OCI-LY7 (cell line): ENCODE data around the gene GFI1B. TPM values are rescaled to one million over a fixed set of nuclear protein-coding genes. Genes with fewer than 3 reads are reported as not detected.

Experiments
- BruUV-seq: library from RNA; stranded (reverse); fragments of 400-500 nt; replicated peaks from 2 replicates; lab custom pipeline; 2021; lab: Mats Ljungman, UMichigan
- CTCF ChIA-PET: fragments of 300-600 bp; sonication (Branson Sonifier 250); formaldehyde crosslinking; loops from one replicate; lab custom pipeline; 2022; ENCODE audit warnings: antibody characterized with exemption; ENCODE audit not compliant: unreplicated experiment; lab: Charles Lee
- POLR2A ChIA-PET: fragments of 300-600 bp; sonication (Branson Sonifier 250); formaldehyde crosslinking; loops from one replicate; lab custom pipeline; 2022; ENCODE audit warnings: antibody characterized with exemption; lab: Charles Lee
- DNase-seq: peaks from one replicate; pipeline ENCODE4 v3.0.0-alpha.2; 2015; ENCODE audit warnings: low spot score
- H2AFZ ChIP-seq: fragments of 200-600 bp; sonication (generic), shearing (Covaris generic); 2 replicates; pipeline ENCODE4 v1.6.1; 2014; ENCODE audit warnings: mild to moderate bottlenecking, antibody characterized with exemption, low read length, moderate library complexity
- H3K27ac ChIP-seq: fragments of 200-600 bp; sonication (generic); 2 replicates; pipeline ENCODE4 v1.5.1; 2014; ENCODE audit warnings: mixed run types, low read depth, mild to moderate bottlenecking, moderate library complexity, low read length, inconsistent platforms; ENCODE audit not compliant: poor library complexity, severe bottlenecking
- H3K36me3 ChIP-seq: fragments of 200-600 bp; sonication (generic); 2 replicates; pipeline ENCODE4 v1.6.1; 2014; ENCODE audit warnings: mild to moderate bottlenecking, antibody characterized with exemption, low read length, moderate library complexity, mixed read lengths; ENCODE audit not compliant: insufficient read depth
- H3K4me1 ChIP-seq: fragments of 200-600 bp; sonication (generic); 2 replicates; pipeline ENCODE4 v1.5.1; 2014; ENCODE audit warnings: mild to moderate bottlenecking, low read length; ENCODE audit not compliant: insufficient read depth, poor library complexity, severe bottlenecking
- H3K4me2 ChIP-seq: fragments of 200-600 bp; sonication (generic); 2 replicates; pipeline ENCODE4 v1.6.1; 2014; ENCODE audit warnings: mild to moderate bottlenecking, low read length
- H3K4me3 ChIP-seq: fragments of 200-600 bp; sonication (generic); 2 replicates; pipeline ENCODE4 v1.5.1; 2014; ENCODE audit warnings: mild to moderate bottlenecking, low read depth, low read length; ENCODE audit not compliant: poor library complexity, severe bottlenecking
- H3K79me2 ChIP-seq: fragments of 200-600 bp; sonication (generic); 2 replicates; pipeline ENCODE4 v1.6.1; 2016; ENCODE audit warnings: low read depth, mild to moderate bottlenecking, low read length, moderate library complexity, mixed read lengths; ENCODE audit not compliant: insufficient read depth
- H3K9me2 ChIP-seq: fragments of 200-600 bp; sonication (generic); 2 replicates; pipeline ENCODE4 v1.6.1; 2016; ENCODE audit warnings: mild to moderate bottlenecking, low read length, mixed read lengths; ENCODE audit not compliant: insufficient read depth
- H3K9me3 ChIP-seq: fragments of 200-600 bp; sonication (generic); 2 replicates; pipeline ENCODE4 v1.6.1; 2014; ENCODE audit warnings: mild to moderate bottlenecking, mixed run types, low read length, mixed read lengths
- H4K20me1 ChIP-seq: fragments of 200-600 bp; sonication (generic); 2 replicates; pipeline ENCODE4 v1.6.1; 2014; ENCODE audit warnings: mild to moderate bottlenecking, antibody characterized with exemption, low read length, moderate library complexity, mixed read lengths; ENCODE audit not compliant: insufficient read depth
- EZH2phosphoT487 ChIP-seq: fragments of 200-600 bp; sonication (generic); IDR thresholded peaks from 2 replicates; pipeline ENCODE4 v1.6.1; 2018; ENCODE audit warnings: low read depth, borderline replicate concordance, mild to moderate bottlenecking, mixed run types, antibody characterized with exemption, low read length, moderate library complexity, mixed read lengths
- intact Hi-C: fragments of 100-400 bp; cut with micrococcal nuclease; formaldehyde crosslinking; loops from one replicate; pipeline ENCODE4 v1.10.0; 2022; ENCODE audit not compliant: unreplicated experiment
- total RNA-seq, 2 experiments: library from RNA; depleted of rRNA in 1 of 2; stranded (reverse); fragments of >200 nt in 1 of 2; shearing (Covaris generic) in 1 of 2; gene quantifications; 2 replicates each; pipeline ENCODE4 v1.2.3, GENCODE V29; 2014 to 2022
- TF ChIP-seq, protein P1 (sequence below): fragments of 200-600 bp; sonication (generic); conservative IDR thresholded peaks from 2 replicates; pipeline ENCODE4 v1.5.1; 2014; ENCODE audit warnings: mild to moderate bottlenecking, antibody characterized with exemption, low read length, moderate library complexity, mixed read lengths

The GFI1B gene
- total RNA-seq, 2 experiments from 2014 or later, result 0.50 to 4.9 TPM

DNA sequence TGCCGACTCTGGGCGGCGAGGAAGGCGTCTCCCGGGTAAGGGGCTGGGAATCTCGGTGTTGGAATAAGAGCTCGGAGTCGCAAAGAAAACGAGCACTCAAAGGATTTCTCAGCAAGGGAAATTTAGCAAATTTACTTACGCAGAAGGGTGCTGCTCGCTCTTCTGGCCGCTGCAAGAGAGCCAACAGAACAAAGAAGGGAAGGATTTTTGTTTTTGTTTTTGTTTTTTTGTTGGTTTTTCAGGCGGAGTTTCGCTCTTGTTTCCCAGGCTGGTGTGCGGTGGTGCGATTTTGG, 52.6 kb downstream of the GFI1B start:
- ChIA-PET POLR2A (interaction anchor here (0.5 to 1.9 kb wide), 7 partner anchors 9 to 361 kb away, joined by 3 to 7 read pairs (median 4); partner anchors contain the start of genes DDX31 and GTF3C4), CTCF (no interaction called here)
- Histone ChIP-seq H3K4me3 (peak overlapping the region; percentile 97), H3K4me2 (peak overlapping the region; percentile 84), H4K20me1 (peaks cover 12% of the 10 kb centered on the region; the same call in 1 of the 2 replicates), H3K79me2 (peaks cover 59% of the 10 kb centered on the region), H3K27ac (peak overlapping the region; percentile 49), H3K9me3 (no peaks in the 10 kb centered on the region), H3K4me1 (peaks cover 33% of the 10 kb centered on the region), H3K36me3 (peaks cover 21% of the 10 kb centered on the region; the same call in 1 of the 2 replicates), H3K9me2 (no peaks in the 10 kb centered on the region), H2AFZ (peak overlapping the region; percentile 64)
- intact Hi-C loops, result no loop called here
- DNase-seq, result no peak
- TF ChIP-seq EZH2phosphoT487, result no peak
- TF ChIP-seq, protein P1, sequence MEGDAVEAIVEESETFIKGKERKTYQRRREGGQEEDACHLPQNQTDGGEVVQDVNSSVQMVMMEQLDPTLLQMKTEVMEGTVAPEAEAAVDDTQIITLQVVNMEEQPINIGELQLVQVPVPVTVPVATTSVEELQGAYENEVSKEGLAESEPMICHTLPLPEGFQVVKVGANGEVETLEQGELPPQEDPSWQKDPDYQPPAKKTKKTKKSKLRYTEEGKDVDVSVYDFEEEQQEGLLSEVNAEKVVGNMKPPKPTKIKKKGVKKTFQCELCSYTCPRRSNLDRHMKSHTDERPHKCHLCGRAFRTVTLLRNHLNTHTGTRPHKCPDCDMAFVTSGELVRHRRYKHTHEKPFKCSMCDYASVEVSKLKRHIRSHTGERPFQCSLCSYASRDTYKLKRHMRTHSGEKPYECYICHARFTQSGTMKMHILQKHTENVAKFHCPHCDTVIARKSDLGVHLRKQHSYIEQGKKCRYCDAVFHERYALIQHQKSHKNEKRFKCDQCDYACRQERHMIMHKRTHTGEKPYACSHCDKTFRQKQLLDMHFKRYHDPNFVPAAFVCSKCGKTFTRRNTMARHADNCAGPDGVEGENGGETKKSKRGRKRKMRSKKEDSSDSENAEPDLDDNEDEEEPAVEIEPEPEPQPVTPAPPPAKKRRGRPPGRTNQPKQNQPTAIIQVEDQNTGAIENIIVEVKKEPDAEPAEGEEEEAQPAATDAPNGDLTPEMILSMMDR, result no peak
- BruUV-seq, result no TSS peak

DNA sequence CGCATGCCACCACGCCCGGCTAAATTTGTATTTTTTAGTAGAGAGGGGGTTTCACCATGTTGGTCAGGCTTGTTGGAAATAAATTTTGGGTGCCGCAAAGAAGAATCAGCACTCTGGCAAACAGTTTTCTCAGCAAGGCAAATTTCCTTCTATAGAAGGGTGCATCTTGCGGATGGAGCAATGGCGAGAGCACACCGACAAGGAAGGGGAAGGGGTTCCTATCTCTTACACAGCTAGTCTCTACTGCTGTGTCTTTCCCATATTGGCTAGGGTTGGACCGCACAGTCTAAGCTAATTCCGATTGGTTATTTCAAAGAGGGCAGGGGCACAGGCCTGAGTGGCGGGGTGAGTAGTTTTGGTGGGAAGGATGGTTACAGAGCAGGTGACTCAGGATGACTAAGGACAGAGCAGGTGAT, 53.0 kb downstream of the GFI1B start:
- no peak for TF ChIP-seq EZH2phosphoT487
- TF ChIP-seq, protein P1, result no peak
- Histone ChIP-seq H3K27ac (peak overlapping the region; percentile 49), H3K4me1 (peaks cover 33% of the 10 kb centered on the region), H3K4me3 (peak overlapping the region; percentile 97), H3K4me2 (peak overlapping the region; percentile 84), H3K79me2 (peaks cover 63% of the 10 kb centered on the region), H3K9me2 (no peaks in the 10 kb centered on the region), H2AFZ (no peak overlapping the region), H4K20me1 (peaks cover 15% of the 10 kb centered on the region; the same call in 1 of the 2 replicates), H3K9me3 (no peaks in the 10 kb centered on the region), H3K36me3 (peaks cover 21% of the 10 kb centered on the region; the same call in 1 of the 2 replicates)
- ChIA-PET POLR2A (interaction anchor here (0.5 to 1.9 kb wide), 6 partner anchors 9 to 362 kb away, joined by 3 to 7 read pairs (median 4); partner anchors contain the start of genes DDX31 and GTF3C4), CTCF (no interaction called here)
- BruUV-seq, result no TSS peak
- intact Hi-C loops, result no loop called here
- DNase-seq, result no peak

DNA sequence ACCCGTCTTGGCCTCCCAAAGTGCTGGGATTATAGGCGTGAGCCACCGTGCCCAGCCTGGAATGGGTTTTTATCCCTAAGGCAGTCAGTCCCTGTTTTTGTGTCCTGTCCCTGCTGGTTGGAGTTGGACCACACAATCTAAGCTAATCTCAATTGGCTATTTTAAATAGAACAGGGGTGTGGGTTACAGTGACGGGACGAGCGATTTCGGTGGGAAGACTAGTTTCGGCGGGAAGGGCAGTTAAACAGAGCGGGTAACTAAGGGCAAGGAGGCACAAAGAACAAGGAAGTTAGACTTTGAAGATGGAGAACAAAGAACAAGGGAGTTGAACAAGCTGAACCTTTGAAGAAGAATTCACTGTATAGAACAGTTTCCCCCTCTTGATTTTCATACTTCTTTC, 53.7 kb downstream of the GFI1B start:
- peak overlapping the region; percentile 84 for H3K4me2 ChIP-seq
- H3K27ac ChIP-seq, result no peak overlapping the region
- no peaks in the 10 kb centered on the region for H3K9me3 ChIP-seq
- no peak overlapping the region for H2AFZ ChIP-seq
- H3K36me3 ChIP-seq, result peaks cover 26% of the 10 kb centered on the region; the same call in 1 of the 2 replicates
- no peaks in the 10 kb centered on the region for H3K9me2 ChIP-seq
- H3K4me3 ChIP-seq, result peak overlapping the region; percentile 97
- peaks cover 70% of the 10 kb centered on the region for H3K79me2 ChIP-seq
- DNase-seq, result no peak
- peaks cover 29% of the 10 kb centered on the region for H3K4me1 ChIP-seq
- TF ChIP-seq EZH2phosphoT487, result no peak
- H4K20me1 ChIP-seq, result peaks cover 19% of the 10 kb centered on the region
- intact Hi-C loops, result no loop called here
- ChIA-PET CTCF (no interaction called here), POLR2A (interaction anchor here (0.6 kb wide), 1 partner anchor 60 kb away, joined by 3 read pairs; no protein-coding TSS in a partner anchor)
- no TSS peak for BruUV-seq
